Tibial artery (tissue), 4 donors: Measurements from ENCODE around the gene OR2L8.

Experiments used
- DNase-seq, 2 donors: peaks; one replicate each; pipeline ENCODE4 v3.0.0-alpha.2; 2019
- H3K27ac ChIP-seq, 2 donors: fragments of 200-600 bp; sonication (generic) in 1 of 2; 1 replicate in 1 of 2; 2 replicates in 1 of 2; pipeline ENCODE4 v1.5.1; 2018 to 2019; ENCODE audit warnings: mild to moderate bottlenecking in 1 of 2
- H3K27me3 ChIP-seq, 2 donors: fragments of 200-600 bp; sonication (generic) in 1 of 2; one replicate each; pipeline versions ENCODE4 v1.5.1 to v1.6.0; 2016 to 2019
- H3K36me3 ChIP-seq, 3 donors: fragments of 200-600 bp; sonication (generic) in 2 of 3; one replicate each; pipeline ENCODE4 v1.5.1; 2016 to 2019; ENCODE audit warnings: mild to moderate bottlenecking in 2 of 3
- H3K4me1 ChIP-seq, 4 donors: fragments of 200-600 bp; sonication (generic) in 2 of 4; 1 replicate in 3 of 4; 2 replicates in 1 of 4; pipeline ENCODE4 v1.5.1; 2016 to 2019
- H3K4me3 ChIP-seq, 2 donors: fragments of 200-600 bp; sonication (generic) in 1 of 2; 1 replicate in 1 of 2; 2 replicates in 1 of 2; pipeline ENCODE4 v1.5.1; 2018 to 2019; ENCODE audit warnings: mild to moderate bottlenecking in 2 of 2
- H3K9me3 ChIP-seq, 3 donors: fragments of 200-600 bp; sonication (generic) in 1 of 3; one replicate each; pipeline ENCODE4 v1.5.1; 2016 to 2019
- CTCF ChIP-seq, 2 experiments: fragments of 200-600 bp in 1 of 2; fragments of 450-650 bp in 1 of 2; IDR thresholded peaks; one replicate each; pipeline ENCODE4 v1.5.1; 2017 to 2019; ENCODE audit warnings: antibody characterized with exemption in 2 of 2, mild to moderate bottlenecking in 1 of 2, moderate library complexity in 1 of 2
- intact Hi-C: fragments of 100-400 bp; cut with DNase I; formaldehyde crosslinking; loops from one replicate; pipeline ENCODE4 v1.15.0; 2023; ENCODE audit warnings: low total_unique reads

OR2L8 gene

GRCh38 chr1:247942624-247943023 is 6.0 kb upstream of the OR2L8 start:
- DNase-seq, result no peak
- no peak for TF ChIP-seq CTCF (IDR thresholded peaks at IDR 0.05)
- Histone ChIP-seq H3K27ac (no peak overlapping the region), H3K4me1 (no peaks in the 10 kb centered on the region), H3K36me3 (no peaks in the 10 kb centered on the region), H3K27me3 (no peaks in the 10 kb centered on the region), H3K4me3 (no peak overlapping the region), H3K9me3 (peaks cover 0 to 6% (median 0%) of the 10 kb centered on the region in 3 donors)
- intact Hi-C loops, result no loop called here

- TF ChIP-seq CTCF (IDR thresholded peaks at IDR 0.05), result no peak
- H3K9me3 ChIP-seq, result no peaks in the 10 kb centered on the region
- intact Hi-C loops, result no loop called here
- no peak overlapping the region for H3K27ac ChIP-seq
- DNase-seq, result no peak
- no peaks in the 10 kb centered on the region for H3K27me3 ChIP-seq
- no peak overlapping the region for H3K4me3 ChIP-seq
- H3K4me1 ChIP-seq, result no peaks in the 10 kb centered on the region
- no peaks in the 10 kb centered on the region for H3K36me3 ChIP-seq
These were observed 4.8 kb downstream of the OR2L8 start for GRCh38 chr1:247953408-247953807.

GRCh38 chr1:247961791-247962190 is 13.1 kb downstream of the OR2L8 start:
- Histone ChIP-seq H3K36me3 (no peaks in the 10 kb centered on the region), H3K9me3 (no peaks in the 10 kb centered on the region), H3K27me3 (no peaks in the 10 kb centered on the region), H3K27ac (no peak overlapping the region), H3K4me1 (no peaks in the 10 kb centered on the region), H3K4me3 (no peak overlapping the region)
- TF ChIP-seq CTCF (IDR thresholded peaks at IDR 0.05), result no peak
- intact Hi-C loops, result no loop called here
- no peak for DNase-seq

- Histone ChIP-seq H3K27me3 (no peaks in the 10 kb centered on the region), H3K36me3 (no peaks in the 10 kb centered on the region), H3K4me1 (no peaks in the 10 kb centered on the region), H3K4me3 (no peak overlapping the region), H3K27ac (no peak overlapping the region), H3K9me3 (no peaks in the 10 kb centered on the region)
- intact Hi-C loops, result no loop called here
- no peak for DNase-seq
- TF ChIP-seq CTCF (IDR thresholded peaks at IDR 0.05), result no peak
These were observed 14.4 kb downstream of the OR2L8 start for GRCh38 chr1:247962911-247963588.

GRCh38 chr1:247964933-247965332 is 16.3 kb downstream of the OR2L8 start, which contains the start of gene OR2AK2:
Gene OR2AK2, plus strand, starts transcription at chr1:247965233. Its CDS starts 144 bp downstream, at chr1:247965377.
- no peaks in the 10 kb centered on the region for H3K4me1 ChIP-seq
- intact Hi-C loops, result no loop called here
- H3K27ac ChIP-seq, result no peak within 1 kb of the TSS
- no peak for TF ChIP-seq CTCF (IDR thresholded peaks at IDR 0.05)
- no peak within 1 kb of the TSS for H3K4me3 ChIP-seq
- no peaks in the 10 kb centered on the region for H3K9me3 ChIP-seq
- DNase-seq, result no peak
- H3K36me3 ChIP-seq, result no peaks in the 10 kb centered on the region
- no peaks in the 10 kb centered on the region for H3K27me3 ChIP-seq
